ENCODE data around the gene LRRC41.
"Not testable (repeated sequence)": the region's sequence is repeated elsewhere in the genome, so short reads cannot be mapped to it uniquely, and the experiment has no call there.

The LRRC41 gene

GRCh38 chr1:46322191-46322590, 18.8 kb upstream of the LRRC41 start:
- not testable (repeated sequence) for DNase-seq

DNA sequence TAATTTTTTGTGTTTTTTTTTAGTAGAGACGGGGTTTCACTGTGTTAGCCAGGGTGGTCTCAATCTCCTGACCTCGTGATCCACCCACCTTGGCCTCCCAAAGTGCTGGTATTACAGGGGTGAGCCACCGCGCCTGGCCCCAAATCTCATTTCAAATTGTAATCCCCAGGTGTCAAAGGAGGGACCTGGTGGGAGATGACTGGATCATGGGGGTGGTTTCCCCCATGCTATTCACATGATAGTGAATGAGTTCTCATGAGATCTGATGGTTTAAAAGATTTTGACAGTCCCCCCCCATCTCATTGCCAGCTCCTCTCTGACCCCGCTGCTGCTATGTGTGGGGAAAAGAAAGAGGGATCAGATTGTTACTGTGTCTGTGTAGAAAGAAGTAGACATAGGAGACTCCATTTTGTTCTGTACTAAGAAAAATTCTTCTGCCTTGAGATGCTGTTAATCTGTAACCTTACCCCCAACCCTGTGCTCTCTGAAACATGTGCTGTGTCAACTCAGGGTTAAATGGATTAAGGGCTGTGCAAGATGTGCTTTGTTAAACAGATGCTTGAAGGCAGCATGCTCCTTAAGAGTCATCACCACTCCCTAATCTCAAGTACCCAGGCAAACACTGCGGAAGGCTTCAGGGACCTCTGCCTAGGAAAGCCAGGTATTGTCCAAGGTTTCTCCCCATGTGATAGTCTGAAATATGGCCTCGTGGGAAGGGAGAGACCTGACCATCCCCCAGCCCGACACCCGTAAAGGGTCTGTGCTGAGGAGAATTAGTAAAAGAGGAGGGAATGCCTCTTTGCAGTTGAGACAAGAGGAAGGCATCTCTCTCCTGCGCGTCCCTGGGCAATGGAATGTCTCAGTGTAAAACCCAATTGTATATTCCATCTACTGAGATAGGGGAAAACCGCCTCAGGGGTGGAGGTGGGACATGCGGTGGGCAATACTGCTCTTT, 16.8 kb upstream of the LRRC41 start:
- DNase-seq = not testable (repeated sequence)

DNA sequence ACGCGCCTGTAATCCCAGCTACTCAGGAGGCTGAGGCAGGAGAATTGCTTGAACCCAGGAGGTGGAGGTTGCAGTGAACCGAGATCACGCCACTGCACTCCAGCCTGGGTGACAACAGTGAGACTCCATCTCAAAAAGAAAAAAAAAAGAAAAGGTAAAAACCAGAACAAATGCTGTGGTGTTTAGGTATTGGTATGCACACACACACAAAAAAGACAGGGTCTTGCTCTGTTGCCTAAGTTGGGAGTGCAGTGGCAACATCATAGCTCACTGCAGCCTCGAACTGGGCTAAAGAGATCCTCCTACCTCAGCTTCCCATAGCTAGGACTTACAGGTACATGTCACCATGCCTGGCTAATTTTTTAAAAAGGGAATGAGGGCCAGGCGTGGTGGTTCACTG, 15.9 kb upstream of the LRRC41 start:
- not testable (repeated sequence) for DNase-seq

GRCh38 chr1:46317323-46317722, 13.9 kb upstream of the LRRC41 start:
- DNase-seq = no peak

DNA sequence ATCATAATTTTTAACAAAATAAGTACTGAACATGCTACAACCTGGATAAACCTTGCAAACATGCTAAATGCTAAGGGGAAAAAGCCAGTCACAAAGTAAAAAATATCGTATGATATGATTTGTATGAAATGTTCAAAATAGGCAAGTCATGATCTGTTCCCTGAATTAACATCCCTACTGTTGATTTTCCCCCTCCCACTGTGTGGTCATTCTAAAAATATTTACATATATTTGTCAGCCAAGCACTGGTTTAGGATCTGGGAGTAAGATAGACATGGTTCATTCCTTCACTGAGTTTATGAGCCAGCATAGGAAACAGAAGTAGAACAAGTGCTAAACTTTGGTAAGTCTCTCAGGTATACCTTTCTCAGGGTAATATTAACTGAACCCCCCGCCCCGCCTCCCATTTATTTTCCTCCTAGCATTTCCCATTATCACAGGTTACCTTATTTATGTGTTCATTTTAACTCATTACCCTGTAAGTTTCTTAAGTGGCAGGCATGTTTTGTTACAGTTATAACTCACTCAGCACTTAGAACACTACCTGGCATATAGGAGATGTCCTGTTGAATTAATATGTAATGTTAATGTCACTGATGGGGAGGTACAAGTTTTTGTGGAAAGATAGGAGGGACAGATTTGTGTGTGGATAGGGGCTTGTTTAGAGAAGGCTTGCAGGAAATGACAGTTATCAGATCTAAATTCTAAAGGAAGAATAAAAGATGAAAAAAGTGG, 12.4 kb upstream of the LRRC41 start:
- DNase-seq = no peak

GRCh38 chr1:46310321-46310720, 6.9 kb upstream of the LRRC41 start:
- no peak for DNase-seq

GRCh38 chr1:46309401-46310159, 6.2 kb upstream of the LRRC41 start:
- DNase-seq = no peak

- DNase-seq = no peak
Measured at GRCh38 chr1:46306159-46306530, 2.7 kb upstream of the LRRC41 start.

DNA sequence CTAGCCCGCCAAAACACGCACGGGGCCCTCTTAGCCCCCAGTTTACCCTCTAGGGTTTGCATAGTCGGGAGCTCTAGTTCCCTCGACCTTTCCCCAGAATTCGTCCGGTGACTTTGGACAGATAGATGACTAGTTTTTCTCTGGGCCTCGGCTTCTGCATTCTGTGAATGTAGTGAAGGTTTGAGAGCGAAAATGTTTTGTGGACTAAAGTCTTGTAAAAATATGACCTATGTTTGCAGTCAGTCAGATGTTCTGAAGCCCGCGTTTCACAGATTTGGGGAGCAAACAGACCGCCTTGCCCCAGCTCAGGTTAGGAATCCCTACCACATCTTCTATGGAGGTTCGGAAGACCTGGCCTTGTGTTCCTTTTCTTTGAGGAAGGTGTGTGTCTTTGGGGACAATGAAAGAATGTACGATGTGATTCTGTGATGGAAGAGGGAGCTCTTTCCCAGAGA, 483 bp upstream of the LRRC41 start:
- no peak for DNase-seq

GRCh38 chr1:46302641-46303037, 777 bp downstream of the LRRC41 start:
- peak; percentile 34 for DNase-seq

GRCh38 chr1:46301808-46302640, 1.4 kb downstream of the LRRC41 start:
- peak; percentile 62 for DNase-seq

GRCh38 chr1:46301406-46301807, 2.0 kb downstream of the LRRC41 start:
- no peak for DNase-seq

DNA sequence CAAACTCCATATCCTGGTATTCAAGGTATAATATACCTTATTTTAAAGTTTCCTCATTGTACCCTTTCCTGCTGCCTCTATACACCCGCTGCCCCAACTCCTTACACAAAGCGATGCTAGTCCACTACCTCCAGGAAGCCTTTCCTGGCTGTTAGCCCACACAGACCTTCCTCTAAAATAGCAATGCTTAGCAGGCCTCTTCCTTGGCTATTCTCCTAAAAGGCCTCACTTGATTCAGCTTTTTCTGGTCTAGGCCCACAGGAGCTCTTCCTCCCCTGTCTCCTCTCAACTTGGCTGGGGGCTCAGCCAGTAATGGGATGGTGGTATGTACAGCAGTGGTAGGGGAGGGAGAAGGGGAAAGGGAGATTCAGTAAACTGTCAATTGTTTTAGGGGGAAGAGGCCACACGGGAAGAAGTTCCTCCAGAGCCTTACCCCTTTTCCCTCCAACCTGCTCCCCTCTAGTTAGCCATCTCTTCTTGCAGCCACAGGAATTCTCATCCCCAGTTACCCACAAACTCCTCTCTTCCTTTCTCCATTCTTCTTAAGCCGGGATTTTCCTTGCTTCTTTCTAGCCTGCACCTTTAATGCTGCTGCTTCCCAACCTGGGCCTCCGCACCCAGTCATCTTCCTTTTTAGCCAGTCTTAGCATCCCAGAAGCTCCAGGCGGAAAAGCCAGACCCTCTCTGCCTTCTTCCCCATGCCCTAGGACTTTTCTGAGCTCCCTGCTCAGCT, 2.6 kb downstream of the LRRC41 start:
- no peak for DNase-seq

- no peak for DNase-seq
Measured at GRCh38 chr1:46298387-46298786, 5.0 kb downstream of the LRRC41 start.

DNA sequence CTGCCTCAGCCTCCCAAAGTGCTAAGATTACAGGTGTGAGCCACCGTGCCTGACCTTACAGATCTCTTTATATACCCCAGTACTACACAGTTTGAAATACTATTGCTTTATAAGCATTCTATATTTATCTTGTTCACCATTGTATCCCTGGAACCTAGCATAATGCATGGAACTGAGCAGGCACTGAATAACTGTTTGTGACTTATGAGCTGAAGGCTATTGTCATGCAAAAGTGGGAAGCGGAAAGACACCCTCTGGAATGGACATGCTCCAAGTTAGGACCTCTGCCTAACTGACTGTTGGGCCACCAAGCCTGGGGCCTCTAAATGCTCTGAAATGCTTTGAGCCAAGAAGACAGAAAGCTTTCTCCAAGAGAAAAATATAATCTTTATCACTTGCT, 8.1 kb downstream of the LRRC41 start:
- DNase-seq = no peak

- no peak for DNase-seq
Measured at GRCh38 chr1:46289976-46290375, 13.4 kb downstream of the LRRC41 start.

GRCh38 chr1:46289134-46289494, 14.3 kb downstream of the LRRC41 start:
- no peak for DNase-seq

DNA sequence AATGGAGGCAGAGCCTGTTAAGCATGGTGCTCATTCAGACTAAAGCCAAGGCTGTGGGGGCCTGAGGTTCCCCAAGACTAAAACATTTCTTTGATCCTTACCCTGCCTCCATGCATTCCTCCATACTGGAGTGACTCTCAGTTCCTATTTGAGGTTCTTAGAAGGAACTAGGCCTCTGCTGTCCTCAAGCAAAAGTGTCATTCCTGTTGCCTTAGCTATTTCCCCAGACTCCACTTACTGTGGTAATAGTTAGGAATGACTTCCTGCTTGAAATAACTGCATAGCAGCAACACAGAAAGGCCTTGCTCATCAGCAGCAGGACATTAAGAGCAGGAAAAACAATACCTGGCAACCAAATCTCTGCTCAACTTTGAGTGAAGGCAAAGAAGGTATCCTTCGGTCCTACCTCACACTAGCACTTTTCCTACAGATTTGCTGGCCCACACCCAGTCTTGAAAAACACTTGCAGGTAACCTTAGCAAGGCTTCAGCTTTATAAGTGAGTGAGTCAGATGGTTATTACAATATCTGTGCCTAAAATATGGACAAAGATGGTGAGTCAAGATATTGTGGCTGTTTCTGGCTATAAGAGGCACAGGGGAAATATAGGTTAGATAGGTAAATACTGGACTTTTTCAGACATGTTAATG, 14.8 kb downstream of the LRRC41 start:
- no peak for DNase-seq

DNA sequence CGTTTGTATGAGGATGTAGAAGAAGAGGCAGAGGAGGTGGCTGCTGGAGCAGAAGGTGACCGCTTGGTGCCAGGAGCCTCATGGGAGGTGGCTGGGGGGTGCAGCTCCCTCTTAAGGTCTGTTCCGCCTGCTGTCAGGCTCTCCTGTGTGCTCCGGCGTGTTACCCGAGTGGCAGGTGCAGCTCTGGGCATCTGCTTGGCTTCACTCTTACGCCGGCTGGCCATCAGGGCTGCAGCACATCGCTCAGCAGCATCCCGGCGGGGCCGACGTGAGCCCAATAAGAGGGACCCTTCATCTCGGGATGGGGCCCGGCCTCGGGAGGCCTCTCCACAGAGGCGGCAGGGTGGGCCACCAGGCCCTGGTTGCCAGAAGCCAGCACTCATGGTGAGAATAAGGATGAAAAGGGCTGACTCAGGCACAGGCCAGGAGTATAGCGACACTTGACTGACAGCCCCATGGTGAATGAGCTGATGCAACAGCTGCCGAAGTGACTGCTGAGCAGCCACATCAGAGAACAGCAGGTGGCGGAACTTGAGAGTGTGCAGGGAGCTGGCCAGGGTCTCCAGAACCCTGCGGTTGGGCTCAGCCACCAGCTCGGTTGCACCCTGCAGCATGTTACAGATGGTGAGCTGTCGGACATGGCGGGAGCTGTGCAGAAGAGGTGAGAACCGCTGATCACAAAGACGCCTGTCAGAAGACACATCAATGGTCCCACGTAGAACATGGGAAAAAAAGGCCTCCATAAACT, 17.5 kb downstream of the LRRC41 start:
- DNase-seq = peak; percentile 66
